SK-N-SH treated with all-trans-retinoic acid at 6 μM for 48 hours (cell line): ENCODE data around the gene CFAP61.

Source experiments
- ATAC-seq: fragments of 200-7000 bp; cut with Tn5 transposase; 3 replicates; pipeline ENCODE4 v1.9.1; 2020; ENCODE audit warnings: mild to moderate bottlenecking, moderate library complexity
- ARNTL ChIP-seq: fragments of 450-650 bp; formaldehyde crosslinking; IDR thresholded peaks from 2 replicates; pipeline ENCODE4 v1.5.0; 2020; ENCODE audit warnings: low read depth, mild to moderate bottlenecking, moderate library complexity, borderline replicate concordance
- CSDC2 ChIP-seq: fragments of 250-450 bp; sonication (Bioruptor Pico); IDR thresholded peaks from 2 replicates; pipeline ENCODE4 v1.5.0; 2020; ENCODE audit warnings: mild to moderate bottlenecking, moderate library complexity
- ESRRG ChIP-seq: fragments of 250-450 bp; sonication (Bioruptor Pico); IDR thresholded peaks from 2 replicates; pipeline ENCODE4 v1.6.1; 2021; ENCODE audit warnings: mild to moderate bottlenecking
- GLIS3 ChIP-seq: fragments of 250-450 bp; sonication (Bioruptor Pico); IDR thresholded peaks from 2 replicates; pipeline ENCODE4 v1.5.0; 2020; ENCODE audit warnings: mild to moderate bottlenecking, moderate library complexity
- ISL1 ChIP-seq: fragments of 250-450 bp; sonication (Bioruptor Pico); IDR thresholded peaks from 2 replicates; pipeline ENCODE4 v2.1.2; 2022; ENCODE audit warnings: mild to moderate bottlenecking, moderate library complexity
- PPARA ChIP-seq: fragments of 250-450 bp; sonication (Bioruptor Pico); IDR thresholded peaks from 2 replicates; pipeline ENCODE4 v1.5.0; 2020; ENCODE audit warnings: mild to moderate bottlenecking, borderline replicate concordance
- RARB ChIP-seq: fragments of 250-450 bp; sonication (Bioruptor Pico); IDR thresholded peaks from 2 replicates; pipeline ENCODE4 v1.8.0; 2021; ENCODE audit warnings: mild to moderate bottlenecking, moderate library complexity
- TCF4 ChIP-seq: fragments of 250-450 bp; sonication (Bioruptor Pico); IDR thresholded peaks from 2 replicates; pipeline ENCODE4 v1.8.0; 2021; ENCODE audit warnings: mild to moderate bottlenecking, moderate library complexity, borderline replicate concordance
- TOX ChIP-seq: fragments of 250-450 bp; sonication (Bioruptor Pico); IDR thresholded peaks from 2 replicates; pipeline ENCODE4 v1.8.0; 2021; ENCODE audit warnings: mild to moderate bottlenecking, moderate library complexity, borderline replicate concordance
- ZC3H10 ChIP-seq: fragments of 250-450 bp; sonication (Bioruptor Pico); IDR thresholded peaks from 2 replicates; pipeline ENCODE4 v1.5.1; 2021; ENCODE audit warnings: mild to moderate bottlenecking, moderate library complexity
- ZFP3 ChIP-seq: fragments of 250-450 bp; sonication (Bioruptor Pico); IDR thresholded peaks from 2 replicates; pipeline ENCODE4 v1.5.0; 2020; ENCODE audit warnings: mild to moderate bottlenecking, moderate library complexity
- ZFP30 ChIP-seq: fragments of 450-650 bp; formaldehyde crosslinking; IDR thresholded peaks from 2 replicates; pipeline ENCODE4 v1.5.0; 2022; ENCODE audit warnings: mild to moderate bottlenecking, moderate library complexity
- ZNF565 ChIP-seq: fragments of 450-650 bp; formaldehyde crosslinking; conservative IDR thresholded peaks from 2 replicates; pipeline ENCODE4 v1.5.0; 2020; ENCODE audit warnings: low read depth, mild to moderate bottlenecking, moderate library complexity
- ZNF70 ChIP-seq: fragments of 450-650 bp; formaldehyde crosslinking; IDR thresholded peaks from 2 replicates; pipeline ENCODE4 v1.5.0; 2020; ENCODE audit warnings: mild to moderate bottlenecking, moderate library complexity
- ZNF8 ChIP-seq: fragments of 450-650 bp; formaldehyde crosslinking; IDR thresholded peaks from 2 replicates; pipeline ENCODE4 v1.5.0; 2020; ENCODE audit warnings: mild to moderate bottlenecking, moderate library complexity
- TF ChIP-seq, protein P1 (sequence below): fragments of 250-450 bp; sonication (Bioruptor Pico); IDR thresholded peaks from 2 replicates; pipeline ENCODE4 v1.8.0; 2021; ENCODE audit warnings: low read depth, mild to moderate bottlenecking, moderate library complexity, borderline replicate concordance
- TF ChIP-seq, protein P2 (sequence below): fragments of 250-450 bp; sonication (Bioruptor Pico); IDR thresholded peaks from 2 replicates; pipeline ENCODE4 v1.5.0; 2020; ENCODE audit warnings: mild to moderate bottlenecking, moderate library complexity
- TF ChIP-seq, protein P3 (sequence below): fragments of 250-450 bp; sonication (Bioruptor Pico); IDR thresholded peaks from 2 replicates; pipeline ENCODE4 v1.5.1; 2021; ENCODE audit warnings: mild to moderate bottlenecking, moderate library complexity
- TF ChIP-seq, protein P4 (sequence below): fragments of 250-450 bp; sonication (Bioruptor Pico); IDR thresholded peaks from 2 replicates; pipeline ENCODE4 v1.8.0; 2020; ENCODE audit warnings: mild to moderate bottlenecking, moderate library complexity, borderline replicate concordance
- TF ChIP-seq, protein P5 (sequence below): fragments of 250-450 bp; sonication (Bioruptor Pico); IDR thresholded peaks from 2 replicates; pipeline ENCODE4 v1.5.1; 2020; ENCODE audit warnings: low read depth, mild to moderate bottlenecking, moderate library complexity

CFAP61 gene

DNA sequence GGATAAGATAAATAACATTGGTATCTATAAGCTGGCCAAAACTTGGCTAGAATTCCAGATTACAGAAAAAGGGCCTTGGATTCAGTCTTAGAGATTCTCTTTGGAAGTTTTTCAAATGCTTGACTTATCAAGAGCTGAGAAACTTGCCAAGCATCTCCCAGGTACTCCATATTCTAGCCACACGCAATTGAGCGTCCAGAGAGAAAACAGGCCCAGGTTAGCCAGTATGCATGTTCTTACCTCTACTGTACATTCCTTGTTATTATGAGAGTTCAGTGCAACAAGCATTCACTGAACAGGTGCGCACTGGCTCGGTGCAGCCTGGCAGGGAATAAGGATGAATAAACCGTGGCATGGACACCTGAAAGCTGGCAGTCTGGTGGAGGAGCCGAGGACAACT, 13.7 kb upstream of the CFAP61 start:
- ATAC-seq: no peak
- TF ChIP-seq ESRRG (CRISPR knock-in tag): no peak

DNA sequence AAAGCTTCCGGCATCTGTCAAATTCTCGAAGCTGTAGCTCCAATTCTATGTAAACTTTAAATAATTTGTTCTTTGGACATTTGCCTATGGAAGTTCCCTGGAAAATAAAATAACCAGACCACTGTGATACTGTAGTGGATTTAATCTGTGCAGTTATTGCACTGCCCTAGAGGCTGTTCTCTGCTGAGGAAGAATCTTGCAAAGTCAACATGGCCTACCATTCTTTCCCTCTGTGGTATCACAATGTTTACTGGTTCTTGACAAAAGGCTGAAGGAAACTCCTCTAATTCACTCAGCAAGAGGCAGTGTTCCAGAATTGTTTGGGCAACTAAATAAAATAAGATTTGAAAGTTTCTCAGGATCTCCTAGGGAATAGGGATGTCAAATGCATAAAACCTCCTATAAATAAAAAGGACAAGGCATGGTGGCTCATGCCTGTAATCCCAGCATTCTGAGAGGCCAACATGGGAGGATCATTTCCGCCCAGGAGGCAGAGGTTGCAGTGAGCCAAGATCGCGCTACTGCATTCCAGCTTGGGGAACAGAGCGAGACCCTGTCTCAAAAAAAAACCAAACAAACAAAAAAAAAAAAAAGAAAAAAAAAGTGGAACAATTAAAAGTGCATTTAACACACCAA, 12.5 kb upstream of the CFAP61 start:
- TF ChIP-seq ZC3H10 (CRISPR knock-in tag) (no peak), ISL1 (no peak), ESRRG (CRISPR knock-in tag) (no peak), TOX (CRISPR knock-in tag) (no peak), ZNF8 (no peak), ZFP30 (CRISPR knock-in tag) (no peak), ZNF565 (no peak), TCF4 (CRISPR knock-in tag) (no peak), ARNTL (CRISPR knock-in tag) (no peak), ZFP3 (CRISPR knock-in tag) (no peak), RARB (CRISPR knock-in tag) (no peak), CSDC2 (CRISPR knock-in tag) (no peak), ZNF70 (no peak), GLIS3 (CRISPR knock-in tag) (no peak), PPARA (CRISPR knock-in tag) (no peak)
- TF ChIP-seq, protein P1, sequence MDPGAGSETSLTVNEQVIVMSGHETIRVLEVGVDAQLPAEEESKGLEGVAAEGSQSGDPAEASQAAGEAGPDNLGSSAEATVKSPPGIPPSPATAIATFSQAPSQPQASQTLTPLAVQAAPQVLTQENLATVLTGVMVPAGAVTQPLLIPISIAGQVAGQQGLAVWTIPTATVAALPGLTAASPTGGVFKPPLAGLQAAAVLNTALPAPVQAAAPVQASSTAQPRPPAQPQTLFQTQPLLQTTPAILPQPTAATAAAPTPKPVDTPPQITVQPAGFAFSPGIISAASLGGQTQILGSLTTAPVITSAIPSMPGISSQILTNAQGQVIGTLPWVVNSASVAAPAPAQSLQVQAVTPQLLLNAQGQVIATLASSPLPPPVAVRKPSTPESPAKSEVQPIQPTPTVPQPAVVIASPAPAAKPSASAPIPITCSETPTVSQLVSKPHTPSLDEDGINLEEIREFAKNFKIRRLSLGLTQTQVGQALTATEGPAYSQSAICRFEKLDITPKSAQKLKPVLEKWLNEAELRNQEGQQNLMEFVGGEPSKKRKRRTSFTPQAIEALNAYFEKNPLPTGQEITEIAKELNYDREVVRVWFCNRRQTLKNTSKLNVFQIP (CRISPR knock-in tag): no peak
- TF ChIP-seq, protein P2, sequence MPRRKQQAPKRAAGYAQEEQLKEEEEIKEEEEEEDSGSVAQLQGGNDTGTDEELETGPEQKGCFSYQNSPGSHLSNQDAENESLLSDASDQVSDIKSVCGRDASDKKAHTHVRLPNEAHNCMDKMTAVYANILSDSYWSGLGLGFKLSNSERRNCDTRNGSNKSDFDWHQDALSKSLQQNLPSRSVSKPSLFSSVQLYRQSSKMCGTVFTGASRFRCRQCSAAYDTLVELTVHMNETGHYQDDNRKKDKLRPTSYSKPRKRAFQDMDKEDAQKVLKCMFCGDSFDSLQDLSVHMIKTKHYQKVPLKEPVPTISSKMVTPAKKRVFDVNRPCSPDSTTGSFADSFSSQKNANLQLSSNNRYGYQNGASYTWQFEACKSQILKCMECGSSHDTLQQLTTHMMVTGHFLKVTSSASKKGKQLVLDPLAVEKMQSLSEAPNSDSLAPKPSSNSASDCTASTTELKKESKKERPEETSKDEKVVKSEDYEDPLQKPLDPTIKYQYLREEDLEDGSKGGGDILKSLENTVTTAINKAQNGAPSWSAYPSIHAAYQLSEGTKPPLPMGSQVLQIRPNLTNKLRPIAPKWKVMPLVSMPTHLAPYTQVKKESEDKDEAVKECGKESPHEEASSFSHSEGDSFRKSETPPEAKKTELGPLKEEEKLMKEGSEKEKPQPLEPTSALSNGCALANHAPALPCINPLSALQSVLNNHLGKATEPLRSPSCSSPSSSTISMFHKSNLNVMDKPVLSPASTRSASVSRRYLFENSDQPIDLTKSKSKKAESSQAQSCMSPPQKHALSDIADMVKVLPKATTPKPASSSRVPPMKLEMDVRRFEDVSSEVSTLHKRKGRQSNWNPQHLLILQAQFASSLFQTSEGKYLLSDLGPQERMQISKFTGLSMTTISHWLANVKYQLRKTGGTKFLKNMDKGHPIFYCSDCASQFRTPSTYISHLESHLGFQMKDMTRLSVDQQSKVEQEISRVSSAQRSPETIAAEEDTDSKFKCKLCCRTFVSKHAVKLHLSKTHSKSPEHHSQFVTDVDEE (CRISPR knock-in tag): no peak
- TF ChIP-seq, protein P3, sequence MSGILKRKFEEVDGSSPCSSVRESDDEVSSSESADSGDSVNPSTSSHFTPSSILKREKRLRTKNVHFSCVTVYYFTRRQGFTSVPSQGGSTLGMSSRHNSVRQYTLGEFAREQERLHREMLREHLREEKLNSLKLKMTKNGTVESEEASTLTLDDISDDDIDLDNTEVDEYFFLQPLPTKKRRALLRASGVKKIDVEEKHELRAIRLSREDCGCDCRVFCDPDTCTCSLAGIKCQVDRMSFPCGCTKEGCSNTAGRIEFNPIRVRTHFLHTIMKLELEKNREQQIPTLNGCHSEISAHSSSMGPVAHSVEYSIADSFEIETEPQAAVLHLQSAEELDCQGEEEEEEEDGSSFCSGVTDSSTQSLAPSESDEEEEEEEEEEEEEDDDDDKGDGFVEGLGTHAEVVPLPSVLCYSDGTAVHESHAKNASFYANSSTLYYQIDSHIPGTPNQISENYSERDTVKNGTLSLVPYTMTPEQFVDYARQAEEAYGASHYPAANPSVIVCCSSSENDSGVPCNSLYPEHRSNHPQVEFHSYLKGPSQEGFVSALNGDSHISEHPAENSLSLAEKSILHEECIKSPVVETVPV (CRISPR knock-in tag): no peak
- TF ChIP-seq, protein P4, sequence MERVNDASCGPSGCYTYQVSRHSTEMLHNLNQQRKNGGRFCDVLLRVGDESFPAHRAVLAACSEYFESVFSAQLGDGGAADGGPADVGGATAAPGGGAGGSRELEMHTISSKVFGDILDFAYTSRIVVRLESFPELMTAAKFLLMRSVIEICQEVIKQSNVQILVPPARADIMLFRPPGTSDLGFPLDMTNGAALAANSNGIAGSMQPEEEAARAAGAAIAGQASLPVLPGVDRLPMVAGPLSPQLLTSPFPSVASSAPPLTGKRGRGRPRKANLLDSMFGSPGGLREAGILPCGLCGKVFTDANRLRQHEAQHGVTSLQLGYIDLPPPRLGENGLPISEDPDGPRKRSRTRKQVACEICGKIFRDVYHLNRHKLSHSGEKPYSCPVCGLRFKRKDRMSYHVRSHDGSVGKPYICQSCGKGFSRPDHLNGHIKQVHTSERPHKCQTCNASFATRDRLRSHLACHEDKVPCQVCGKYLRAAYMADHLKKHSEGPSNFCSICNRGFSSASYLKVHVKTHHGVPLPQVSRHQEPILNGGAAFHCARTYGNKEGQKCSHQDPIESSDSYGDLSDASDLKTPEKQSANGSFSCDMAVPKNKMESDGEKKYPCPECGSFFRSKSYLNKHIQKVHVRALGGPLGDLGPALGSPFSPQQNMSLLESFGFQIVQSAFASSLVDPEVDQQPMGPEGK: no peak
- TF ChIP-seq, protein P5, sequence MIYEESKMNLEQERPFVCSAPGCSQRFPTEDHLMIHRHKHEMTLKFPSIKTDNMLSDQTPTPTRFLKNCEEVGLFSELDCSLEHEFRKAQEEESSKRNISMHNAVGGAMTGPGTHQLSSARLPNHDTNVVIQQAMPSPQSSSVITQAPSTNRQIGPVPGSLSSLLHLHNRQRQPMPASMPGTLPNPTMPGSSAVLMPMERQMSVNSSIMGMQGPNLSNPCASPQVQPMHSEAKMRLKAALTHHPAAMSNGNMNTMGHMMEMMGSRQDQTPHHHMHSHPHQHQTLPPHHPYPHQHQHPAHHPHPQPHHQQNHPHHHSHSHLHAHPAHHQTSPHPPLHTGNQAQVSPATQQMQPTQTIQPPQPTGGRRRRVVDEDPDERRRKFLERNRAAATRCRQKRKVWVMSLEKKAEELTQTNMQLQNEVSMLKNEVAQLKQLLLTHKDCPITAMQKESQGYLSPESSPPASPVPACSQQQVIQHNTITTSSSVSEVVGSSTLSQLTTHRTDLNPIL (CRISPR knock-in tag): no peak
- no peak for ATAC-seq

DNA sequence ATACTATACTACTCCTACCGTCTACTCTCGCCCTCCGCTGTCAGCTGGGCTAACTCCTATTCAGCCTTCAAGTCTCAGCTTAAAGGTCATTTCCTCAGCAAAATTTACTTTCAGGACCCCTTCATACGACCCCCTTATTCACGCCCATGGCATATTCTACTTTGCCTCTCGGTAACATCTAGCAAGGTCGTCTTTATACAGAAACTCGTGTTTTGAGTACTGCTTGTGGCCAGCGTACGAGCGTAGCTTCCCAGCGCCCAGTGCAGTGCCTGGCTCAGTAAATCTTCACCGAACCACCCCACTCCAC, 612 bp upstream of the CFAP61 start:
- ATAC-seq: peak; percentile 39

More for the DNA sequence above, 612 bp upstream of the CFAP61 start:
- peak; percentile 87 for TF ChIP-seq ZFP3 (CRISPR knock-in tag)
- TF ChIP-seq GLIS3 (CRISPR knock-in tag): no peak
- TF ChIP-seq, protein P4: no peak
